NB4 (cell line): Measurements from ENCODE around the gene UBR7.

Experiments
- DNase-seq: peaks from one replicate; pipeline ENCODE4 v3.0.0; 2010; ENCODE audit warnings: low read depth
- H3K4me3 ChIP-seq: one replicate; pipeline ENCODE4 v1.5.1; 2011; ENCODE audit warnings: mild to moderate bottlenecking, low read depth, low read length, moderate library complexity
- MYC ChIP-seq: IDR thresholded peaks from 2 replicates; pipeline ENCODE4 v1.6.1; 2011; ENCODE audit warnings: low read depth, low read length
- POLR2A ChIP-seq: IDR thresholded peaks from 2 replicates; pipeline ENCODE4 v1.6.1; 2011; ENCODE audit warnings: mild to moderate bottlenecking; ENCODE audit not compliant: insufficient read length; ENCODE audit errors: extremely low read depth
- TF ChIP-seq, protein P1 (sequence below): IDR thresholded peaks from one replicate; pipeline ENCODE4 v1.5.1; 2012; ENCODE audit warnings: low read depth, low read length
- TF ChIP-seq, protein P2 (sequence below): IDR thresholded peaks from 2 replicates; pipeline ENCODE4 v1.6.1; 2011; ENCODE audit warnings: low read depth, low read length

The UBR7 gene

DNA sequence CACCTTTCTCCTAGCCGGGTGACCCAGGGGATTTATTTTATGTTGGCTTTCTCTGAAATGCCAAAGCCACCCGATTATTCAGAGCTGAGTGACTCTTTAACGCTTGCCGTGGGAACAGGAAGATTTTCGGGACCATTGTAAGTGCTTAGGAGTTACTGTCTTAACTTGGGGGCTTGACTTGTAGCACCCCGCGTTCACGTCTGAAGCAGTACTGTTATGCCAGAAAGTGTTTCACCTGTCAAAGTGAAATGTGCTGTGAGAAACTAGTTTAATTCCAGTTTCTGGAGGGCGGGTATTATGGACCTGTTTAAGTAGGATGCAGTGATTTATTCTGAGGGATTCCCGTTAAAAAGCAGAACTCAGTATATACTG lies 21.7 kb upstream of the UBR7 start:
- no peak for DNase-seq
- TF ChIP-seq POLR2A (no peak), MYC (no peak)
- TF ChIP-seq, protein P1, sequence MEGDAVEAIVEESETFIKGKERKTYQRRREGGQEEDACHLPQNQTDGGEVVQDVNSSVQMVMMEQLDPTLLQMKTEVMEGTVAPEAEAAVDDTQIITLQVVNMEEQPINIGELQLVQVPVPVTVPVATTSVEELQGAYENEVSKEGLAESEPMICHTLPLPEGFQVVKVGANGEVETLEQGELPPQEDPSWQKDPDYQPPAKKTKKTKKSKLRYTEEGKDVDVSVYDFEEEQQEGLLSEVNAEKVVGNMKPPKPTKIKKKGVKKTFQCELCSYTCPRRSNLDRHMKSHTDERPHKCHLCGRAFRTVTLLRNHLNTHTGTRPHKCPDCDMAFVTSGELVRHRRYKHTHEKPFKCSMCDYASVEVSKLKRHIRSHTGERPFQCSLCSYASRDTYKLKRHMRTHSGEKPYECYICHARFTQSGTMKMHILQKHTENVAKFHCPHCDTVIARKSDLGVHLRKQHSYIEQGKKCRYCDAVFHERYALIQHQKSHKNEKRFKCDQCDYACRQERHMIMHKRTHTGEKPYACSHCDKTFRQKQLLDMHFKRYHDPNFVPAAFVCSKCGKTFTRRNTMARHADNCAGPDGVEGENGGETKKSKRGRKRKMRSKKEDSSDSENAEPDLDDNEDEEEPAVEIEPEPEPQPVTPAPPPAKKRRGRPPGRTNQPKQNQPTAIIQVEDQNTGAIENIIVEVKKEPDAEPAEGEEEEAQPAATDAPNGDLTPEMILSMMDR: no peak
- TF ChIP-seq, protein P2, sequence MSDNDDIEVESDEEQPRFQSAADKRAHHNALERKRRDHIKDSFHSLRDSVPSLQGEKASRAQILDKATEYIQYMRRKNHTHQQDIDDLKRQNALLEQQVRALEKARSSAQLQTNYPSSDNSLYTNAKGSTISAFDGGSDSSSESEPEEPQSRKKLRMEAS: no peak
- peak overlapping the region; percentile 94 for H3K4me3 ChIP-seq

DNA sequence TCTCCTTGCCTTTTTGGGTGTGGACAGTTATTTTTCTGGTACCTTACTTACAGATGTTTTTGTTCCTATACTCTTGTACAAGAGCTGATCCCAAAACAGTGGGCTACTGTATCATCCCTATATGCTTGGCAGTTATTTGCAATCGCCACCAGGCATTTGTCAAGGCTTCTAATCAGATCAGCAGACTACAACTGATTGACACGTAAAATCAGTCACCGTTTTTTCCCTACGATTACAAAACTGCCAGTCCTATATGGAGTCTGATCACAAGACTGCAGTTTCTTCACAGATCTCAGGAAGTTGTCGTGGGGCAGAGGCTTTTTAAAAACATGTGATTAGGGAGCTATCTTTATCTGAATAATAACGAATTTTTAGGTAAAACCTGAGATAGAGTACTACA lies 20.6 kb upstream of the UBR7 start:
- no peak overlapping the region for H3K4me3 ChIP-seq
- no peak for DNase-seq
- TF ChIP-seq, protein P1: no peak
- TF ChIP-seq MYC (no peak), POLR2A (no peak)
- TF ChIP-seq, protein P2: no peak

DNA sequence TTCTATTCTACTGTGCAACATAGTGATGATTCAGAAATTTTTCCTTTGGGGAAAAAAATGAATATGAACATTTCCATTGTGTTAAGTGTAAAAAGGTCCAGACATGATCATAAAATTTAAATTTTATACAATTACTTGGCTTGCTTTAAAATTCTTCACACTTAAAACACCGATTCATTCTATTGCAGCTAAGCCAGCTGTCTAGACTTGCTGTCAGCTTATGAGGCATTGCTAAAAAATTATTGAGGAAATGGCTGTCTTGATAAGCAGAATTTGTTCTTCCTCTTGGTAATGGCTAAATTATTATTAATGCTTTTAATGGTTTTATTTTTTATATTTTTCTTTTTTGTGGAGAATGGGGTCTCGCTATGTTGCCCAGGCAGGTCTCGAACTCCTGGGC lies 20.1 kb upstream of the UBR7 start:
- TF ChIP-seq MYC: no peak
- TF ChIP-seq POLR2A: no peak
- TF ChIP-seq, protein P2: no peak
- TF ChIP-seq, protein P1: no peak
- H3K4me3 ChIP-seq: no peak overlapping the region
- DNase-seq: no peak

DNA sequence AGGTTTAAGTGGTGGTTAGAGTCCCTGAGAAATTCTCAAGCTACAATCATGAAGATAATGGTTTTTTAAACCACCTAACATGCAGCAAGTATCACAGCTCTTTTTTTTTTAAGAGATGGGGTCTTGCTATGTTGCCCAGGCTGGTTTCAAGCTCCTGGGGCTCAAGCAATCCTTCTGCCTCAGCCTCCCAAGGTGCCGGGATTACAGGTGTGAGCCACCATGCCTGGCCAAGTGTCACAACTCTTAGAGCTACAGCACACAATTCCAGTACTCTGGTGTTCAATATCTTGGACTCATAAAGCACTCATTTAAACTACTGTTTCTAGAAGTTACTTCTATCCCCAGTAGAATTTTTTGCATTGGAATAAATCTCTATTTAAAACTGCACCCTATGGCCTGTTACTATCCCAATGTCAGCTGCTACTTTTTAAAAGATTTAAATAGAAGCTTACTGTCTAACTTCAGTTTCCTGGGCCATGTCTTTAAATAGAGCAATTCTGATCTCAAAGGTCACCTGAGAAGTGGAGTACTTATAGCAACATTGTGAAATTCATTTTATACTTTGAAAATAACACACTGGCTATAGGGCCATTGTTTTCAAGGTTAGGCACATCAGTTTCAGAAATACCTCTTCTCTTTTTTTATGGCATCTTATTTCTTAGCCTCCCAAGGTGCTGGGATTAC lies 11.6 kb upstream of the UBR7 start:
- no peak for DNase-seq
- TF ChIP-seq, protein P1: no peak
- TF ChIP-seq MYC (no peak), POLR2A (no peak)
- TF ChIP-seq, protein P2: no peak
- H3K4me3 ChIP-seq: no peak overlapping the region

DNA sequence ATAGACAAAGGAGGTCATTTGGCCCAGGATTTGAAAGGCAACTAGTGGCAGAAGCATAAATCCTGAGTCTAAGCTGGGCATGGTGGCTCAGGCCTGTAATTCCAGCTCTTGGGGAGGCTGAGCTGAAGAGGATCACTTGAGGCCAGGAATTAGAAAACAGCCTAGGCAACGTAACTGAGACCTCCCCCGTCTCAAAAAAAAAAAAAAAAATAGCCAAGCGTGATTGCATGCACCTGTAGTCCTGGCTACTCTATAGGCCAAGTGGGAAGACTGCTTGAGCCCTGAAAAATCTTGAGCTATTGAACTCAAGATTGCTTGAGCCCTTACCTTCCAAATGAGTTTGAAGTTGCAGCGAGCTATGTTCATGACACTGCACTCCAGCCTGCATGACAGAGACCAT lies 8.0 kb upstream of the UBR7 start:
- DNase-seq: no peak
- TF ChIP-seq MYC (no peak), POLR2A (no peak)
- TF ChIP-seq, protein P2: no peak
- TF ChIP-seq, protein P1: no peak
- no peak overlapping the region for H3K4me3 ChIP-seq
